GM21619 (cell line): ENCODE measurements around the gene YARS1.

Source experiments
- ATAC-seq: cut with Tn5 transposase; IDR thresholded peaks from one replicate; pipeline ENCODE4 v1.9.1; 2021; ENCODE audit not compliant: unreplicated experiment

YARS1 gene

DNA sequence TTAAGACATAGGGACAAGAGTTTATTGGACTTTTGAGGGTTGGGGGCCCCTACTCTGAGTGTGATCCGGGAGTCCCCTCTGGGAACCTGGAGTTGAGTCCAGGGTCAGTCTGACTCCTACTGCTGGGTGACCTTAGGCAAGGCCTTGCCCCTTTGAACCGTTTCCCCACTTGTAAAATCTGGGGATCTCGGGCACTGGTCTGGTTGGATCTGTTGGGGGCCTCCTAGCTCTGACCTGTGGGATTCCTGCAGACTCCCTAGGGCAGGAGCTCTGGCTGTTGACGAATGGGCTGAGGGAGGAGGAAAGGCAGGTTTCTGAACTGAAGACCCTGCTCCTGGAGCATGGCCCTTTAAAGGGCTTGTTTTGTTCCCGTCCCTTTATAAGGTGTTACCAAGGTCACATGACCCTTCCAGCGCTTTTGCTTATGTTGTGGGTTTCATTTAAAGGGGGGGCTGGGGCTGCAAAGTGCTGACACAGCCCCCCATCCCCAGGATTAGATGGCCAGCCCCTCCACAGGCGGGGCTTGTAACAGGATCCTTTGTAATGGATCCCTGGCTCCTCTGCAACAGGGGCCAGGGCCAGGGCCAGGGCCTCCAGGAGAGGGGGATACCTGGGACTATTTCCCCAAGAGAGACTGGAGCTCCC, 50.7 kb downstream of the YARS1 start:
- no peak for ATAC-seq

DNA sequence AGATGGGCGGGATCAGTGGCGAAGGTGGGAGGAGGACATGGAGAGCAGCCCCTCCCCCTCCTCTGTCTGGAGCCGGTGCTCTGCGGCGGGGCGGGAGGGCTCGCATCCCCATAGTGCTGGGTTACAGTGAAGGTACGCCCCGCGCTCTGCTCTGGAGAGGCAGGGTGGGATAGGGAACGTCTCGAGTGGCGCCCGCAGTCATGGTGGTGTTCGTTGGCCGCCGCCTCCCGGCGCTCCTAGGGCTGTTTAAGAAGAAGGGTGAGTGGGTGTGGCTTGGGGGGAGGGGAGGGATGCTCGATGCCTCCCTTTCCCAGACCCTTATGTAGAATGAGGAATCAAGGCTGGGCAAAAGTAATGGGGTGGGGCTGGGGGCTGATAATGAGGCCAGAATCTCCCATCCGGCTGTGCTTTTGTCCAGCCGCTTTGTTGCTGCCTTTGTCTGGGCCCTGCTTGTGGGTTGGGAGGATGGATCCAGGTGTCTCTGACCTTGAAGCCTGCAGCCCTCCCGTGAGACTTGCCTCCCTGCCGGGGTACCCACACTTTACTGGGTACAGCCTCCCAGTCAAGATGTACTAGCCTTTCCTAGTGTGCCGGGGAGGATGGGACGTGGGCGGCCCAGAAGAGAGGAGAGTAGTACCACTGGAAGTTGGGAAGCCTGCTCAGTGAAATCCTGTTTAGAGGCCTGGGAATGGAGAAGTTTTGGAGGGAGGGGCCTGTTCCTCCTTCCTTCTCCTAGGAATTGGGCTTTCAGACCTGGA, 51.4 kb downstream of the YARS1 start:
- ATAC-seq: no peak

DNA sequence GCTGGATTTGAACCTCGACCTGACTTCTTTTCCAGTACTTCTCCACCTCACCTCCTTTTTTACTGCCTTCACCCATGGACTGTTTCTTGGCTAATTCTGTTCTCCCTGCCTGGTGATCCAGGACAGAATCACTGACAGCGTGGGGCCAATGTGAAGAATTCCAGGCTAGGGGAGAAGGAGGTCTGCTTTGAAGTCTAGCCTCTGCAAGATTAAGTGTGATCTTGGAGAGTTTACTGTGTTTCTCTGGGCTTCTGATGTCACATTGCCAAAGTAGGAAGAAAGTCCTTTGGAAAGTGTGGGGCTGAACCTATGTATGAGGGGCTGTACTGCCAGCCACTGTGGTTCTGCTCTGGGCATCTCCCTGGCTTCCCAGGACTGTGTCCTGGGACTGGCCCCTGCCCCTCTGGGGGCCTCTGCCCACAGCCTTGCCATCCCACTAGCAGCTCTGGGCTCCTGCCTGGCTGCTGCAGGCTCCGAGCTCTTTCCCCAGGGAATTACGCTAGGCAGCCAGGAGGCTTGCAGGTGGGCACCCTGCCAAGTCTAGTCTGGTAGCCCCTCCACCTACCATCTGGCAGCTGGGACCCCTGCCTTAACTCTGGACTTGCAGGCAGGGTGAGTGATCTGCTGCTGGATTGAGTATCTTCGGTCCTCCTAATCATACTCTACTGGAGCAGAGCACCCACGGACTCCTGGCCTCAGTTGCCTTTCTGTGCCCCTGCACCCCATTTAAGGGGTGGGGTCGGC, 52.2 kb downstream of the YARS1 start:
- ATAC-seq: no peak

DNA sequence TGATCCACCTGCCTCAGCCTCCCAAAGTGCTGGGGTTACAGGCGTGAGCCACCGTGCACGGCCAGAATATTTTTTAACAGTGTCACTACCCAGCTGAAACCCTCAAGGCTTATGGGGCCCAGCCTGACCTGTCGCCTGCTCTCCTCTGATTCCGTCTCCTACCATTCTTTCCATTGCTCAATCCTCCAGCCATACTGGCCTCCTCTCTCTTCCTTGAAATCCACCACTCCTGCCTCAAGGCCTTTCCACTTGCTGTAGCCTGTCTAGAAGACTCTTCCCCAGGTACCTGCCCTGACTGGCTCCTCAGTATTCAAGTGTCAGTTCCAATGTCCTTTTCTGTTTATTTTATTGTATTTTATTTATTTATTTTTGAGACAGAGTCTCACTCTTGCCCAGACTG, 53.9 kb downstream of the YARS1 start:
- ATAC-seq: no peak

DNA sequence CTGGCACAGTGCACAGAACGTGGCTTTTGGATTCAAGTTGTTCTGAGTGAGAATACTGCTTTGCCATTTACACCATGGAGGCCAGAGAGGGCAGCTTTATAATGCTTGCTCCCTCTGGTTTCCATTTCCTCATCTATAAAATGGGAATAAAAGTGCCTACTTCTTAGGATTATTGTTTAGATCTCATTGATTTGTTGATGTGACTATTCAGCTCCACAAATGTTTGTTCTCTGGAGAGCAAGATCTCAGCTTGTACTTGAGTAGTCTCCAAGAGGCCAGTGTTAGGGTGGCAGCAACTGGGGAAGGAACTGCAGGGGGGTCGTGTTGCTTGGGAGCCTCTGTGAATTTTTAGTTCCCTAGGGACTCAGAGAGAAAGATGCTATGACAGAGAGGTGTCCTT, 55.2 kb downstream of the YARS1 start:
- no peak for ATAC-seq

DNA sequence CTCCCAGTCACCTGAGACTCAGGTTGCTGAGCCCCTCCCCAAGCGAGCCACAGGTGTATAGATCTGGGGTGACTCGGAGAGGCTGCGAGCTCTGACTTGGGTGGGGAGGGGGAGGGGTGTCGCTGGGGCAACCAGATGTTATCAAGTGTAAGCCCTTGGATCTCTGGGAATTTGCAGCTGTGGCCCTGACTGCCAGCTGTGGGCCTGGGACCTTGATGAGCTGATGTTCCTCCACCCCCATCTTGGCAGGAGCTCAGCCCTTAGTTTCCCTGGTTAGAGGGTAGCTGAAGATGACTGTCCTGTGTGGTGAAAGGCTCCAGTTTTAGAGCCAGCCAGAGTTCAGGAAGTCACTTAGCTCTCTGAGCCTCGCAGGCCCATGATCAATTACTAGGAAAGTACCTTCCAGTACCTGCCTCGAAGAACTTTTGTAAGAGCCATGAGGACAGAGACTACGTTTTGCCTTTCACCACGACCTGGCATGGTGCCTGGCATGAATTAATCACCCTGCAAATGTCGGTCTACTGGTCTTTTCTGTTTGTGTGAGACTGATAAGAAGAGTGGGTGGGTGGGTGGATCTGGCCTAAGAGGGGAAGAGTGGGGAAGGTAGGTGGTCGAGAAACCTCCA, 55.8 kb downstream of the YARS1 start:
- no peak for ATAC-seq

DNA sequence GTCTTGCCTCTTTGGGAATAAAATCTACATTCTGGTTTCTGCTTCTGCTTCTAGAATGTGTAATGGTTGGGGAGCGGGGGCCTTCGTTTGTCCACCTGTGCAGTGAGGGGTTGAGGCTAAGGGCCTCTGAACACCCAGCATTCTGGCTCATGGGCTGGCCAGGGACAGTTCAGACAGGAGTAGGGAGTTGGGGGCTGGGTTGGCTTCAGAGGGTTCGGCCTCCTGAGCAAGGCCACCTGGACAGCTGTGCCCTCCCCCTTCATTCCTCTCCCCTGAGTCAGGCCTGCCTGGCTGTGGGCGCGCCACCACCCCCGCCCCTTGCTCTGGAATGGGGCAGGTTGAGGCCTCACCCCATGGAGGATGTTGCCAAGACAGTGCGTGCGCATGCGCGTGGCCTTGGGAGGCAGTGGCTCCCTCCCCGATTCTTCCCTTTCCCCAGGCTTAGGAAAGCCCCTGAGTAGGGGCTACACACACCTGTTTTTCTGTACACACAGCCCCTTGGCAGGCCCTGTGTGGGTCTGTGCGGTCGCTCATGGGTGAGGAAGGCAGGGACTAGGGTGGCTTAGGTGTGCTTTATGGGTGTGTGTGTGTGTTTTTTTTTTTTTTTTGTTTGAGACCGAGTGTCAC, 57.0 kb downstream of the YARS1 start:
- ATAC-seq: no peak

DNA sequence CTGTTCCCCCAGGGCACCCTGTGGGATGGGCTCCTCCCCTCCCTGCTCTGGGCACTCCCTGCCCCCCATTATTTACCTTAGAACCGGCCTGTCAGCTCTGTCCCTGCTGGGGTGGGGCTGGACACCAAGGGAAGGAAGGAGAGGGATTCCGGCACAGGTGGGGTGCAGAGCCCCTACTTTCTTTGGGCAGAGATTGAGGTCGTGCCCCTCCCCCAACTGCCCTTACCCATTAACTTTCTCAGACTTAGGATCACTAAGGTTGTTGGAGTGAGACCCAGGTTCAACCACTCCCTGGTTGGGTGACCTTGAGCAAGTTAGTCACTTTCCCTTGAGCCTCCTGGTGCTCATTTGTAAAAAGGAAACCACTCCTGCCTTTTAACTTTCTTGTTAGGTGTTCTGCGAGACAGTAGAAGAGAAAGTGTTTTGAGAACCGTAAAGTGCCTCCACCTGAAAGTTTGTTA, 57.6 kb downstream of the YARS1 start:
- ATAC-seq: no peak

DNA sequence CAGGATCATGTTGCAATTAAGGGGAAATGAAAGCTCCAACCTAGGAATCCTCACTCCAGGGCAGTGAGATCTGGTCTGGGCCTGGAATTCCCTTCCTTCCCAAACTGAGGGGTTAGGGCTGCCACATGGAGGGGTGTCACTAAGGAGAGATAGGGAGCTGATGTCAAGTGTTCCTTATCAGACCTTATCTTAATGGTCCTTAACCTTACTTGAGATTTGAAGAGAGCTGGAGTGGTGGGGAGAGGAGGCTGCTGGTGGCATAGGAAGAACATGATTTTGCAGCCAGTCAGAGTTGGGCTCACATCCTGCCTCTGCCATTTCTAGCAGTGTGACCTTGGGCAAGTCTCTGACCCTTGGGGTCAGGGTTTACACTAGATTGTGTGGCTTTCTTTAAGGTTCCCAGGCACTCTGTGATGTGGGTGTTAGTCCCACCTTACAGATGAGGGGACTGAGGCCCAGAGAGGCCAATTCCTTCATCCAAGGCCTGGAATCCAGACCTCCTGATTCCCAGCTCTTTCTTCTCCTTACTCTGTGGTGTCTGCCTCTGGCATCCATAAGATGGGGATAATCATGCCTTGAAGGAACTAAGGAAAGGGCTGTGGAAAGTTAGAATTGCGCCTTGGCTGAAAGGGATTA, 58.2 kb downstream of the YARS1 start:
- no peak for ATAC-seq

DNA sequence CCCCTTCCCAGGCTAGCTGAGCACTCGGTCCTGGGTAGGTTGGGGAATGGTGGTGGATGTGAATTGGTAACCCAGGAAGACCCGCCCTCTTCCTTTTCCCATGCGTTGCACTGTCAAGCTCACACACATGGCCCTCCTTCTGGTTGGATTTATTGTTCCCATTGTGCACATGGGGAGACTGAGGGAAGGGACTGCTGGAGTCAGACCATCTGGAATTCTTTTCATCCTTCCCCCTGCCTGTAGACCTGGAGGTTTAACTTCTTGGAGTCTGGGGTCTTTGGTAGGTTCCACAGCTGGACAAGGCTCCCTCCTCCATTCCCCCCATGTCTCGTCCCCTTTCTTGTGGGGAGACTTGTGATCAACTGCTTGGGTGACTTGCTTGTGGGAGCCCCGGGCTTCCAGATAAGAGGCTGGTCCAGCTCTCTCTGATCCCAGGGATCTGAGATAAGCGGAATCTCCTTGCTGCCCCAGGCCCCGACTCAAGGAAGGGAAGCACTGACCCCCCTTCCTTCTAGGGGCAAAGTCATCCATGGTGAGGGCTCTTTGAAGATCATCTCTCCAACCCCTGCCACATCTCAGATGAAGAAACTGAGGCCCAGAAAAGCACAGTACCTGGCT, 58.9 kb downstream of the YARS1 start:
- no peak for ATAC-seq

DNA sequence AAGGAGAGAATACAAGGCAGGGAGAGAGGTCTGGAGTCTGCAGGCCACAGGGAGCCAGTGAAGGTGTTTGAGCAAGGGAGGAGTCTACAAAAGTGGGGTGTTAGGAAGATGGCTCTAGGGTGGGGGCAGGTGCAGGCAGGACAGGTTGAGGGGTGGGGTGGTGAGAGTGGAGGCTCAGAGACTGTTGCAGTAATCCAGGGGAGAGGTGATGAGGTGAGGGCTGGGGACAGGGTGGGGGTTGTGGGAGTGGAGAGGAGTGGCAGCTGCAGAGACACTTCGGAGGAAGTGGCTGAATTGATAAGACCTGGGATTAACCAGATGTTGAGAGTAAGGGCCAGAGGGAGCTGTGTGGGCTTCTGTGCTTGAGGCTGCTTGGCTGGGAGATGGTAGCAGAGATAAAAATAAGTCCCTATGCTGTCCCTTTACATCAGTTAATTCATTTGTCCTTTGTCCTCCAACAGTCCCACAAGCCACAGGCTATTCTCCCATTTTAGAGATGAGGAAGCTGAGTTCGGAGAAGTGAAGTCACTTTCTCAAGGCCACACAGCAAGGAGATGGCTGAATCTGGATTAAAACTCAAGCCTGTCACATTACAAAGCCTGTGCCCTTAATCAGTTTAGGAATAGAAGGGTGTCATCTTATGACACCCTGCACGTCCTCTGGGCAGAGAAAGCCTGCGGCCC, 59.8 kb downstream of the YARS1 start:
- no peak for ATAC-seq

DNA sequence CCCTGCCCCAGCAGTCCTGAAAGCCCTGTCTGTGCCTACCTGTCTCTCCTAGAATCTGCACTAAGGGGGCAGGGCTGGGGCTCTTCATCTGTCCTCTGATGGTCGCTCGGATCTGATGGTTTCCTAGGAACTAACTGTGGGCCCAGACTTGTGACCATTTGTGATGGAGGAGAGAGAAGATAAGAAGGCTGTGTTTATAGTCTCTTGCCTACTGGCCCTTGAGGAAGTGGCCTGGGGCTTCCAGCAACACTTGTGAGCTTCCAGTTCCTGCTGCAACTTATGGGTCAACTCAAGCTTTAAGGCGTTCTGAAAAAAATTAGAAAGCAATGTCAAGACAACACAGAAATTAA, 61.4 kb downstream of the YARS1 start:
- ATAC-seq: no peak

DNA sequence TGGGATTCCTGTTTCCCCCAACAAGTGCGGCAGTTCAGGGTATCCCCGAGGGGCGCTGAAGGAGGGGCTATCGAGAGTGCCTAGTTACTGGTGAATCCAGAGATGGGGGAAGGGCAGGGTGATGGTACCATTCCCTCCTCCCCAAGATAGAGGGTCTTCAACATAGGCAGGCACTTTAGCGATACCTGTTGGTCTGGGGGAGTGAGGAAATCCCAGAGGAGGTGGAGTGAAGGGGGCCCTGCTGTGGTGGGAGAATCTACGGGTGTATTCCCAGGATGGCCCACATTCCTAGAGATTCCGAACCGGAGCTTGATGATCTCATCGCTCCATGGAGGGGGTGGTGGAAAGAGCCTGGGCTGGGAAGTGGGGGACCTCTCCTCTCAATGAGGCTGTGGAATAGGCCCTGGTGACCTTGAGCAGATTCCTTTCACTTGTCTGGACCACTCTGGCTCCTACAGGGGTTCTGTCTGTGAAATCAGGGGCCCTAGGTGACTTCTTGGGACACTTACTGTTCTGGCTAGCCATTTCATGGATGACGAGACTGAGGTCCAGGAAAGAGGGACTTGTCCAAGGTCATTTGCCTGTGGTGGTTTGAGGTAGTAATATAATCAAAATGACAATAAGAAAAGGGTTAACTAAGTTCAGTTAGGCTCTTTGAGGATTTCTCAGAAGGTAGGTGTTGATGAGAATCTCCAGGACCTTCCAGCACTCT, 61.9 kb downstream of the YARS1 start:
- ATAC-seq: no peak

DNA sequence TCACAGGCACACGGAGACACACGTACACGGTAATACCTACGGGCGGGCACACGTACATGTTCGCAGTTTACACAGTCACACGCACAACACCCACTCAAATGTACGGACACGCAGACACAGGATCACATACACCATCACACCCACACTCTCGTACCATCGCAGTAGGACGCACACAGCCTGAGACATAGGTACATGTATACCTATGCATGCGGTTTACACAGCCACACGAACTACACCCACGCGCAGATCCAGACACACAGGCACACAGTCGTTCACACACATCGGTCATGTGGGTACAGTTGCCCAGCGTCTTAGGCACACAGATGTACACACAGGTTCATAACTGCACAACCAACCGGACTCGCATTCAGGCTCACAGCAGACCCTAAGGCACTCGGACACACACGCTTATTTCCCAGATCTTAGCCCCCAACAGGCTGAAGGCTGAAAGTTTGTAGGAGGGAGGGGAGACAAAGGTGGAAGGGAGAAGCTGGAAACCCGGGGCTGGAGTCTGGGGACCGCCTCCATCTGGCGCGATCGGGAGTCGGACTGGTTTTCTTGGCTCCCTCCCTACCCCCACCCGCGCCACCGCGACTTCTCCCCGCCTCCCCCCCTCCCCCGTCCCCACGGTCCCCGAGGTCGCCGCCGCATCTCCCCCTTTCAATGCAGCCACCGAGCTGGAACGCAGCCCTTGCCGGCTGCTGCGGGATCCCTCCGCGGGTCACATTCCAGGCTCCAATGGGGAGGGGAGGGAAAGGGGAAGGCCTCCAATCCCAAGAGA, 62.7 kb downstream of the YARS1 start:
- ATAC-seq: no peak

DNA sequence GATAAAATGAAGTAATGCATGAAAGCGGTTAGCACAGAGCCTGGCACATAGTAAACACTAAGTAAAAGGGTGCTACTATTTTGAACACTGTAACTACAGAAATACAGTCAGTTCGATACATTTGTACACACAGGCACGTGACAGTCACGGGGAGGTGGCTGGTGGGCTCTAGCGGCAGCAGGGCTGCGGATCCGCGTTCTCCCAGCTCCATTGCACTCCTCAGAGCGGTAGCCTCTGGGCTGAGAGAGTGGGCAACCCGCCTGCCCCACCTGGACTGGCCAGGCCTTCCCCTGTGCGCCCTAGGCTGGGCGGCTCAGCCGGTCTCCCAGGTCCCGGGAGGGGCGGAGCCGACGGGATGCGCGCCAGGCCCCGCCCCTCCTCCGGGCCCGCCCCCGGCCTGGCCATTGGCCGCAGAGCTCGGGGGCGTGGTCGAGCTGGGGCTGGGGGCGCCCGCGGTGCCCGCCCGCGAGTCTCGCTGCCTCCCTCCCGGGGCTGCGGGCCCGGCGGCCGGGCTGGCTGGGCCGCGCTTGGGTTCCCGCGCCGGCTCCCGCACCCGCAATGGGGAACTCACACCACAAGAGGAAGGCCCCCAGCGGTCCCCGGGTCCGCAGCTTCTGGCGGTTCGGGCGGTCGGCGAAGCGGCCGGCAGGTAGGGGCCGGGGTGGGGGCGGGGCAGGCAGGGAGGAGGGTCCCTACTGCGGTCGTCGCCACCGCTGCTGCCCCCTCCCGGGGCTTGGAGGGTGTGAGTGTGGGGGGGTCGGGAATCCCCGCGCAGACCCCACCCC, 63.4 kb downstream of the YARS1 start:
- ATAC-seq: no peak

DNA sequence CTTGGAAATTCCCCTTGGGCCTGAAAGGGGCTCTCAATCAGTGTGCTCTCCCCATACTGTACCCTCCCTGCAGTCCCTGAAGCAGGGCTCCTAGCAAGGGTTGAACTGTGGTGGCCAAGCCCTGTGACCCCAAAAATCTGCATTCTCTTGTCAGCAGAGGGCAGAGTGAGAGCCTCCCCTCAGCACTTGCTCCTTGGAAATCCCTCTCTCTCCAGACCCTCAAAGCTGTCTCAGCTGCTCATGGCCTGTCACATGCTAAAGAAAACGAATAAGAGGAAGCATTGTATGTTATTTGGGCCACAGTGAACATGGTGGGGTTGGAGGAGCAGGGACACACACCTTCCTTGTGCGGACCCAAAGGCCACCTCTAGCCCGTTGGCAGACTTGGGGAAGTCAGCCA, 67.4 kb downstream of the YARS1 start:
- ATAC-seq: no peak

DNA sequence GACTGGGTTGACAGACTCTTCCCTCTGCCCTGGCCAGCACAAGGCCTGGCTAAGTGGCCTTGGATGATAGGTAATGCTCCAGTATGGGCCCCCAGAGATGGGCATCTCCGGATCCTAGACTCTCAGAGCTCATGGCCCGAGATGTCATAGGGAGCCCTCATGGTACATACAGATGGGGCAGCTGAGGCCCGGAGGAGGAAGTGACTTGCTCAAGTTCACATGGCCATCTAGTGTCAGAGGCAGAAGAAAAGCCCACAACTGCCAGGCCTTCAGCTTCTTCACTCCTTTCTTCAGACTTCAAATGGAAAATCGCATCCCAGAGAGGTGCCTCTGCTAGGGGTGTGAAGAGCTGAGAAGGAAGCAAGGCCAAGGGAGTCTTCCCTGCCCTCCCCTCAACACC, 67.8 kb downstream of the YARS1 start:
- ATAC-seq: no peak

DNA sequence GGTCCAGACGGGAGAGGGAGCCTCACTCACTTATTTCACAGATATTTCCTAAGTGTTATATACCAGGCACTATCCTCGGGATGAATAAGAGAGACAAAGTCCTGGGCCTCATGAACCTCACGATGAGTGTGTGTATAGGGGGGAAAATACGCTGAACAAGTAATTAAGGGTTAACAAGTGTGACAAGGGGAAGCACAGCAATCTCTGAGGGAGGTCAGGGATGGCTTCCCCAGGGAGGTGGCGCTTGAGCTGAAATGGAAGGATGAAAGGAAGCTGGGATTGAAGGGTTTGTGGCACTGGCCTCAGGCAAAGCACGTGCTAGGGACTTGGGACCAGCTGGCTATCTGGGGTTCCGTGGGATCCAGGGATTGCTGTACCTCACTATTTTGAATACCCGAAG, 68.2 kb downstream of the YARS1 start:
- ATAC-seq: no peak
